DND-41 (cell line): Measurements from ENCODE around the gene PPP6R2.

Experiments used
- ATAC-seq: fragments of 200-7000 bp; cut with Tn5 transposase; 3 replicates; pipeline ENCODE4 v1.9.1; 2021; ENCODE audit warnings: low read depth; ENCODE audit not compliant: insufficient read depth
- DNase-seq: peaks from one replicate; pipeline ENCODE4 v3.0.0-alpha.2; 2020
- H2AFZ ChIP-seq: 2 replicates; pipeline ENCODE4 v1.6.0; 2012; ENCODE audit warnings: low read depth, low read length
- H3K27ac ChIP-seq: 2 replicates; pipeline ENCODE4 v1.5.1; 2012; ENCODE audit warnings: low read length, inconsistent platforms
- H3K27me3 ChIP-seq: fragments of 200-600 bp; sonication (generic); 2 replicates; pipeline ENCODE4 v1.6.0; 2012; ENCODE audit warnings: low read length, mild to moderate bottlenecking, inconsistent platforms; ENCODE audit not compliant: insufficient read depth, poor library complexity
- H3K36me3 ChIP-seq: 2 replicates; pipeline ENCODE4 v1.5.1; 2012; ENCODE audit warnings: low read length, inconsistent platforms; ENCODE audit not compliant: insufficient read depth
- H3K4me1 ChIP-seq: 2 replicates; pipeline ENCODE4 v1.5.1; 2012; ENCODE audit warnings: mild to moderate bottlenecking, low read length; ENCODE audit not compliant: insufficient read depth
- H3K4me2 ChIP-seq: 2 replicates; pipeline ENCODE4 v1.6.0; 2012; ENCODE audit warnings: mild to moderate bottlenecking, moderate library complexity, low read length, inconsistent platforms; ENCODE audit not compliant: insufficient read depth
- H3K4me3 ChIP-seq, 2 experiments: fragments of 200-600 bp in 1 of 2; shearing (Covaris generic) in 1 of 2; 2 replicates each; pipeline ENCODE4 v1.5.1; 2012 to 2016; ENCODE audit warnings: inconsistent platforms in 2 of 2, low read length in 2 of 2, mild to moderate bottlenecking in 2 of 2, low read depth in 1 of 2, moderate library complexity in 1 of 2
- H3K79me2 ChIP-seq: 2 replicates; pipeline ENCODE4 v1.6.0; 2012; ENCODE audit warnings: low read length, inconsistent platforms; ENCODE audit not compliant: insufficient read depth
- H3K9ac ChIP-seq: 2 replicates; pipeline ENCODE4 v1.6.0; 2012; ENCODE audit warnings: low read depth, mild to moderate bottlenecking, inconsistent platforms, low read length, moderate library complexity
- H3K9me3 ChIP-seq: 2 replicates; pipeline ENCODE4 v1.5.1; 2012; ENCODE audit warnings: low read length, moderate library complexity, mild to moderate bottlenecking, inconsistent platforms; ENCODE audit not compliant: insufficient read depth, severe bottlenecking
- H4K20me1 ChIP-seq: 2 replicates; pipeline ENCODE4 v1.6.0; 2012; ENCODE audit warnings: low read length; ENCODE audit not compliant: insufficient read depth
- EZH2 ChIP-seq: IDR thresholded peaks from 3 replicates; pipeline ENCODE4 v1.6.1; 2012; ENCODE audit warnings: borderline replicate concordance, low read depth, mild to moderate bottlenecking, moderate library complexity, low read length, inconsistent platforms; ENCODE audit not compliant: severe bottlenecking
- TF ChIP-seq, protein P1 (sequence below): IDR thresholded peaks from 2 replicates; pipeline ENCODE4 v1.5.1; 2012; ENCODE audit warnings: borderline replicate concordance, low read length, moderate library complexity, mild to moderate bottlenecking; ENCODE audit not compliant: poor library complexity, severe bottlenecking; ENCODE audit errors: extremely low read depth

The PPP6R2 gene

DNA sequence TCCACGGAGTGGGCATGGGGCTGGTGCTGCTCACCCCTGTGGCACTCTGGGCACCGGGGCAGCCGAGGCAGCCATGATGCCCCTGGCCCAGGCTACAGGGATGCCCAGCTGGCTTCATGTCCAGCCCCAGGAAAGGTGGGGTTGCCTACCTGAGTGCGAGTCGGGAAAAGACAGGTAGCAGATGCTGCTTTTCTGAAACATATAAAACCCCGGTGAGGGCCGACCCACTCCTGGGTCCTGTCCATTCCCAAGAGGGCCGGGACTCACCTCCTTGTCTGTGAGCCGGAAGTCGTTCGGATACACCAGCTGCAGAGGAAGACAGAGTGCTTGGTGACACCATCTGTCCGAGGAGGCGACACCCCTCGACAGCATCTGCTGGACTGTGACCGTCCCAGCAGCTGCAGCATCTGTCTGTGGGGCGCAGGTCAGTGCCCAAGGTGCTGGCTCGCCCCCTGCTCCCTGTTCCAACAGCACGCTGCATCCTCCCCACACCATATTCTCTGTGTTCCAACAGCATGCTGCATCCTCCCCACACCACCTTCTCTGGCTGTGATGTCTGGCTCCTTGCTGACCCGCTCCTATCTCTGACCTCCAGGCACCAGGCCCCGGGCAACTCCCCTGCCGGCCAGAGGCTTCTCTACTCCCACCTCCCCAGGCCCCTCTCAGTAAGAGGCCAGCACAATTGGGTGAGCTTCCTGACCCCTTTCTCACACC is 24.3 kb upstream of the PPP6R2 start:
- Histone ChIP-seq H3K9me3 (no peaks in the 10 kb centered on the region), H4K20me1 (peaks cover 11% of the 10 kb centered on the region; the same call in 1 of the 2 replicates), H3K79me2 (no peaks in the 10 kb centered on the region), H3K4me3 (no peak overlapping the region), H3K36me3 (no peaks in the 10 kb centered on the region), H3K9ac (no peak overlapping the region), H2AFZ (no peak overlapping the region), H3K27me3 (peaks cover 12% of the 10 kb centered on the region), H3K4me1 (peaks cover 4% of the 10 kb centered on the region; the same call in 1 of the 2 replicates), H3K4me2 (no peak overlapping the region), H3K27ac (no peak overlapping the region)
- no peak for ATAC-seq
- no peak for DNase-seq
- no peak for TF ChIP-seq EZH2
- TF ChIP-seq, protein P1, sequence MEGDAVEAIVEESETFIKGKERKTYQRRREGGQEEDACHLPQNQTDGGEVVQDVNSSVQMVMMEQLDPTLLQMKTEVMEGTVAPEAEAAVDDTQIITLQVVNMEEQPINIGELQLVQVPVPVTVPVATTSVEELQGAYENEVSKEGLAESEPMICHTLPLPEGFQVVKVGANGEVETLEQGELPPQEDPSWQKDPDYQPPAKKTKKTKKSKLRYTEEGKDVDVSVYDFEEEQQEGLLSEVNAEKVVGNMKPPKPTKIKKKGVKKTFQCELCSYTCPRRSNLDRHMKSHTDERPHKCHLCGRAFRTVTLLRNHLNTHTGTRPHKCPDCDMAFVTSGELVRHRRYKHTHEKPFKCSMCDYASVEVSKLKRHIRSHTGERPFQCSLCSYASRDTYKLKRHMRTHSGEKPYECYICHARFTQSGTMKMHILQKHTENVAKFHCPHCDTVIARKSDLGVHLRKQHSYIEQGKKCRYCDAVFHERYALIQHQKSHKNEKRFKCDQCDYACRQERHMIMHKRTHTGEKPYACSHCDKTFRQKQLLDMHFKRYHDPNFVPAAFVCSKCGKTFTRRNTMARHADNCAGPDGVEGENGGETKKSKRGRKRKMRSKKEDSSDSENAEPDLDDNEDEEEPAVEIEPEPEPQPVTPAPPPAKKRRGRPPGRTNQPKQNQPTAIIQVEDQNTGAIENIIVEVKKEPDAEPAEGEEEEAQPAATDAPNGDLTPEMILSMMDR: no peak

DNA sequence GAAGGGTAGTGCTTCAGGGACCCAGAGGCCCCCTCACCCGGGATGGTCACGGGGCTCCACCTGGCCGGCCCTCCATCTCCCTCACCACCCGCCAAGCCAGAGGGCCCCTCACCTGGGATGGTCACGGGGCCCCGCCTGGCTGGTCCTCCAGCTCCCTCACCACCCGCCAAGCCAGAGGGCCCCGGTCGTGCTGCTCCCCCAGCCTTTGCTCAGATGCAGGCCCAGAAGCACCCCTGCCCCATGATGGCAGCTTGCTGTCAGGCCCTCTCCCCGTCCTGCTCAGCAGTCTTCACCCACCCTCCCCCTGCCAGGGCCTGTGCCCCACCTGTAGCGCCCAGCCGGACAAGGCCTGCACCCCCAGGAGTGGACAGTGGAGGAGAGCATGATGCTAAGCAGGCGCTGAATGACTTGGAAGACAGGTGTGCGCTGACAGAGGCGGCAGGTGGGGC is 23.6 kb upstream of the PPP6R2 start:
- Histone ChIP-seq H3K4me2 (no peak overlapping the region), H3K79me2 (no peaks in the 10 kb centered on the region), H3K27me3 (peaks cover 6% of the 10 kb centered on the region), H3K4me1 (peaks cover 3% of the 10 kb centered on the region; the same call in 1 of the 2 replicates), H4K20me1 (peaks cover 11% of the 10 kb centered on the region; the same call in 1 of the 2 replicates), H3K27ac (no peak overlapping the region), H3K9ac (no peak overlapping the region), H3K9me3 (no peaks in the 10 kb centered on the region), H3K36me3 (no peaks in the 10 kb centered on the region), H2AFZ (no peak overlapping the region), H3K4me3 (no peak overlapping the region)
- ATAC-seq: no peak
- no peak for TF ChIP-seq EZH2
- TF ChIP-seq, protein P1: no peak
- no peak for DNase-seq

DNA sequence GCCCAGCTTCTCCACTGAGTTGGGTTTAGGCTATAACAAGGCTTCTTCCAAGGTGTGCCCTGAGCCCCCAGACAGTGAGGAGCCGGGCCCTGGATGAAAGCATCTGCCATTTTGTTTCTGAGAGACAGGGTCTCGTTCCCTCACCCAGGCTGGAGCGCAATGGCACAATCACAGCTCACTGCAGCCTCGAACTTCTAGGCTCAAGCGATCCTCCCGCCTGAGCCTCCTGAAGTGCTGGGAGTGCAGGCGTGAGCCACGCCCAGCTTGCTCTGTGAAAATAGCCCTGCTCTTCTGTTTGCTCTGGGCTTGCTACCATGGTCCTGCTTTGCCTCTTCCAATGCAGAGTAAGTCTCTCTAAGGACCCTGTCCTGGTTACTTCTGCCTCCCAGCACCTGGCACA is 23.0 kb upstream of the PPP6R2 start:
- no peak for ATAC-seq
- H3K79me2 ChIP-seq: no peaks in the 10 kb centered on the region
- H3K4me2 ChIP-seq: no peak overlapping the region
- H3K27me3 ChIP-seq: peaks cover under 1% of the 10 kb centered on the region
- no peaks in the 10 kb centered on the region for H3K36me3 ChIP-seq
- H3K4me3 ChIP-seq: no peak overlapping the region
- H2AFZ ChIP-seq: no peak overlapping the region
- no peak overlapping the region for H3K9ac ChIP-seq
- H3K27ac ChIP-seq: no peak overlapping the region
- no peaks in the 10 kb centered on the region for H3K4me1 ChIP-seq
- peaks cover 6% of the 10 kb centered on the region; the same call in 1 of the 2 replicates for H4K20me1 ChIP-seq
- H3K9me3 ChIP-seq: no peaks in the 10 kb centered on the region
- TF ChIP-seq, protein P1: no peak
- no peak for TF ChIP-seq EZH2
- no peak for DNase-seq
